Suprapubic skin (tissue), 4 donors: Measurements from ENCODE around the gene ZNF124.

ENCODE experiments used
- POLR2A ChIP-seq, 2 donors: fragments of 450-650 bp; IDR thresholded peaks; one replicate each; pipeline ENCODE4 v1.6.1; 2017; ENCODE audit warnings: antibody characterized with exemption in 2 of 2, mild to moderate bottlenecking in 2 of 2, moderate library complexity in 2 of 2
- POLR2AphosphoS5 ChIP-seq, 3 donors: sonication (generic); formaldehyde crosslinking; IDR thresholded peaks; one replicate each; pipeline ENCODE4 v1.6.1; 2017; ENCODE audit warnings: antibody characterized with exemption in 3 of 3
- TF ChIP-seq, protein P1 (sequence below), 2 donors: fragments of 200-600 bp in 1 of 2; fragments of 450-650 bp in 1 of 2; sonication (generic) in 1 of 2; IDR thresholded peaks; one replicate each; pipeline ENCODE4 v1.5.1; 2016 to 2019; ENCODE audit warnings: antibody characterized with exemption in 2 of 2, mild to moderate bottlenecking in 1 of 2, moderate library complexity in 1 of 2

DNA sequence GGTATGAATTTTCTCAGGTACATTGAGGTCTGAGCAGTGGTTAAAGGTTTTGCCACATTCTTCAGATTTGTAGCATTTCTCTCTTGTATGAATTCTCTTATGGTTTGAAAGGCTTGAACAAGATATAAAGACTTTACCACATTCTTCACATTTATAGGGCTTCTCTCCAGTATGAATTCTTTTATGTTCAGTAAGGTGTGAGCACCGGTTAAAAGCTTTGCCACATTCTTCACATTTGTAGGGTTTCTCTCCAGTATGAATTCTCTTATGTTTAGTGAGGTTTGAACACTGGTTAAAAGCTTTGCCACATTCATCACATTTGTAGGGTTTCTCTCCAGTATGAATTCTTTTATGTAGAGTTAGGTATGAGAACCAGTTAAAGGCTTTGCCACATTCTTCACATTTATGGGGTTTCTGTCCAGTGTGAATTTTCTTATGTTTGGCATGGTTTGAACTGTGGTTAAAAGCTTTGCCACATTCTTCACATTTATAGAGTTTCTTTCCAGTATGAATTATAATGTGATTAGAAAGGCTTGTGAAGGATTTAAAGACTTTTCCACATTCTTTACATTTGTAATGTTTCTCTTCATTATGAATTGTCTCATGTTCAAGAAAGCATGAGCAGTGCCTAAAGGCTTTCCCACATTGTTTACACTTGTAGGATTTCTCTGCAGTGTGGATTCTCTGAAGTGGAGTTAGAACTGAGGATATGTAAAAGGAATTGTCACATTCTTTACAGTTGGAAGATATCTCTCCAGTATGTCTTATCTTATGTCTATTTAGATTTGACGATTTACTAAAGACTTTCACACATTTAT lies 18.4 kb upstream of the ZNF124 start:
- TF ChIP-seq, protein P1, sequence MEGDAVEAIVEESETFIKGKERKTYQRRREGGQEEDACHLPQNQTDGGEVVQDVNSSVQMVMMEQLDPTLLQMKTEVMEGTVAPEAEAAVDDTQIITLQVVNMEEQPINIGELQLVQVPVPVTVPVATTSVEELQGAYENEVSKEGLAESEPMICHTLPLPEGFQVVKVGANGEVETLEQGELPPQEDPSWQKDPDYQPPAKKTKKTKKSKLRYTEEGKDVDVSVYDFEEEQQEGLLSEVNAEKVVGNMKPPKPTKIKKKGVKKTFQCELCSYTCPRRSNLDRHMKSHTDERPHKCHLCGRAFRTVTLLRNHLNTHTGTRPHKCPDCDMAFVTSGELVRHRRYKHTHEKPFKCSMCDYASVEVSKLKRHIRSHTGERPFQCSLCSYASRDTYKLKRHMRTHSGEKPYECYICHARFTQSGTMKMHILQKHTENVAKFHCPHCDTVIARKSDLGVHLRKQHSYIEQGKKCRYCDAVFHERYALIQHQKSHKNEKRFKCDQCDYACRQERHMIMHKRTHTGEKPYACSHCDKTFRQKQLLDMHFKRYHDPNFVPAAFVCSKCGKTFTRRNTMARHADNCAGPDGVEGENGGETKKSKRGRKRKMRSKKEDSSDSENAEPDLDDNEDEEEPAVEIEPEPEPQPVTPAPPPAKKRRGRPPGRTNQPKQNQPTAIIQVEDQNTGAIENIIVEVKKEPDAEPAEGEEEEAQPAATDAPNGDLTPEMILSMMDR (IDR thresholded peaks at IDR 0.05), result no peak
- no peak for TF ChIP-seq POLR2AphosphoS5 (IDR thresholded peaks at IDR 0.05)
- TF ChIP-seq POLR2A (IDR thresholded peaks at IDR 0.05), result no peak
